Endothelial cell of umbilical vein (primary cell): Measurements from ENCODE around the gene EIF4A3.

ENCODE experiments used
- CTCF ChIP-seq, 2 donors: IDR thresholded peaks; 1 replicate in 1 of 2; 2 replicates in 1 of 2; pipeline ENCODE4 v1.5.1; 2011; ENCODE audit warnings: low read length in 2 of 2, mild to moderate bottlenecking in 2 of 2, moderate library complexity in 2 of 2, control low read depth in 1 of 2, inconsistent platforms in 1 of 2, low read depth in 1 of 2; ENCODE audit not compliant: insufficient read depth in 1 of 2; ENCODE audit errors: extremely low read depth in 1 of 2
- EZH2 ChIP-seq: IDR thresholded peaks from 2 replicates; pipeline ENCODE4 v1.6.1; 2012; ENCODE audit warnings: borderline replicate concordance, low read depth, mild to moderate bottlenecking, moderate library complexity, low read length, inconsistent platforms; ENCODE audit not compliant: severe bottlenecking
- FOS ChIP-seq: IDR thresholded peaks from 2 replicates; pipeline ENCODE4 v1.6.1; 2011; ENCODE audit warnings: mild to moderate bottlenecking, low read length, moderate library complexity, borderline replicate concordance; ENCODE audit not compliant: insufficient read depth
- GATA2 ChIP-seq: IDR thresholded peaks from 2 replicates; pipeline ENCODE4 v1.7.0; 2011; ENCODE audit warnings: low read depth, mild to moderate bottlenecking, moderate library complexity, mixed read lengths, low read length; ENCODE audit not compliant: insufficient read length, insufficient read depth
- JUN ChIP-seq: IDR thresholded peaks from 2 replicates; pipeline ENCODE4 v1.6.1; 2011; ENCODE audit warnings: borderline replicate concordance, low read depth; ENCODE audit not compliant: insufficient read length, insufficient read depth
- MAX ChIP-seq: IDR thresholded peaks from 2 replicates; pipeline ENCODE4 v1.6.1; 2011; ENCODE audit not compliant: insufficient read depth, insufficient read length
- MYC ChIP-seq: IDR thresholded peaks from one replicate; pipeline ENCODE4 v1.6.1; 2011; ENCODE audit warnings: mild to moderate bottlenecking, low read depth, low read length
- POLR2A ChIP-seq: IDR thresholded peaks from 2 replicates; pipeline ENCODE4 v1.6.1; 2012; ENCODE audit warnings: low read depth, mild to moderate bottlenecking, control low read depth, low read length
- POLR2AphosphoS5 ChIP-seq: IDR thresholded peaks from 2 replicates; pipeline ENCODE4 v1.6.1; 2012; ENCODE audit warnings: low read depth, mild to moderate bottlenecking, control low read depth, low read length, moderate library complexity; ENCODE audit not compliant: insufficient read depth

GRCh38 chr17:80147035-80147822, at the start of gene EIF4A3:
- TF ChIP-seq JUN (no peak), CTCF (IDR thresholded peaks at IDR 0.05; ENCODE audit: extremely low read depth in 1 of 2, insufficient read depth in 1 of 2, low read depth in 1 of 2, low read length in 2 of 2) (no peak), MAX (peak; percentile 85), GATA2 (no peak), EZH2 (no peak), POLR2AphosphoS5 (peak; percentile 98), FOS (no peak), POLR2A (peak; percentile 75), MYC (no peak)
